Activated CD4-positive, alpha-beta T cell treated with anti-CD3 and anti-CD28 coated beads, Interleukin-2, Interleukin-4, amounts not matched to agents 100 ng/mL and 50 ng/mL, durations not matched to agents 16 hours and 8 hours (primary cell): ENCODE measurements around the gene LPIN2.
"Not testable (repeated sequence)": the region's sequence is repeated elsewhere in the genome, so short reads cannot be mapped to it uniquely, and the experiment has no call there.

Experiments used
- DNase-seq: peaks from one replicate; pipeline ENCODE4 v3.0.0-alpha.2; 2020; ENCODE audit warnings: low spot score

Gene LPIN2

DNA sequence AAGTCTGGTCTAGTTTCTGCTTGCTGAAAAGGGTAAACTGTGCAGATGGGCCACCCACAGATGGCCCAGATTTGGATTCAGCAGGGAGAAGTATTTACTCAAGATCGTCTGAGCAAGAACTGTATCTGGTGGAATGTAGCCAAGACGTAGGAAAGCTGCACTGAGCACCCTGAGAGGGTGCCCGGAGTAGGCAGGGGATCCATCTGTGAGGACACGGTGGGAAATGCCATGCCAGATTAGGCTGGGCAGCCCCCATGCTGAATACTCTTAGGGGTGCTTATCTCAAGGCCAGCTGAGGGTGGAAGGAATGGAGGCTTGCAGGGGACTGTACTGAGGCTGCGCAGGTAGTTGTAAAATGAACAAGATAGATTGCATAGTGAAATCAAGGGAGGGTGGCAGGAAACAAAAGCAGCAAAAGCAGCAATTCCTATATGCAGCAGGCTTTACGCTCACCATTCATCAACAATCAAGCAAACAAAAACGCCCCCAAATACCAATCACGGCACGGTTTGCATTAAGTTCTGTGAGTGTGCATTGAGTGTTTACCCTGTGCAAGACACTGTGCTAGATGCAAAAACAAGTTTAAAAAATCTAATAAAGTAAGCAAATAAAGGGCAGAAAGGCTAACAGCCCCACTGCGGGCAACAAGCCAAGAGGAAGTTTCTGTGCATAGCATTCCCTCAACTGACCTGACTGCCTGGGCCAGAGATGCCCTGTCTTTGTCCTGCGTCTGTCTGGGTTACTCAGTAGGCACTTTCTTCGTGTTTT is 32.2 kb upstream of the LPIN2 start:
- no peak for DNase-seq

DNA sequence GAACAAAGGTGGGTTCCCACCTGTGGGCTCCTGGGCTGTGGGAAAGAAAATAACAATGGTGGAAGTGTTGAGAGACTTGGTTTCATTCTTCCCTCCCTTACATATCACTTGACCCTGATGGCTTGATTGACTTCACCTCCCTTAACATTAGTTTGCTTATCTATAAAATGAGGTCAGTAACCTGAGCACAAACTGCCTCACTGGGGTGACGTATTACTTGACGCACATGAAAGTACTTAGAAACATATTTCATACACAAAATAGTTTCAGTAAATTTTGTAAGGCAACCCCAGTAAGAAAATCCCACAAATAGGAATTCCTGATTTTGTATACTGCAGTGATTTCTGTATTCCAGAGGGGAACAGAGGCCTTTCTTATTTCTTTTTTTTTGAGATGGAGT is 29.4 kb upstream of the LPIN2 start:
- DNase-seq, result no peak

DNA sequence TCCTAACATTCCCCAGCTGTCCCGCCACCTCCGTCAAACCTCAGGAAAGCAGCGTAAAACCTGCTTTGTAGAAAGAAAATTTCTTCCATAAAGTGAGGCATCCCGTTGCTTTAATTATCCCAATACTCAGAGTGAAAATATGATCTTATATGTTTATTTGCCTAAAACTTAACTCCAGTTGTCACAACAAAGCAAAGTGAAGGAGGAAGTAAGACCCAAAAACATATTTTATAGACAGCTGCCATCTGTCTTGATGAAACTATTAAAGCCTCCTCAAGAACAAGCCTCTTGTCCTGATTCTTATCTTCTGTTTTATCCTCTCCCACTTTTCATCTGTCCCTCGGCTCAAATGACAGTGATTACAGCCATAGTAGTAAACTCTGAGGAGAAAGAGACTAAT is 28.9 kb upstream of the LPIN2 start:
- DNase-seq, result no peak

DNA sequence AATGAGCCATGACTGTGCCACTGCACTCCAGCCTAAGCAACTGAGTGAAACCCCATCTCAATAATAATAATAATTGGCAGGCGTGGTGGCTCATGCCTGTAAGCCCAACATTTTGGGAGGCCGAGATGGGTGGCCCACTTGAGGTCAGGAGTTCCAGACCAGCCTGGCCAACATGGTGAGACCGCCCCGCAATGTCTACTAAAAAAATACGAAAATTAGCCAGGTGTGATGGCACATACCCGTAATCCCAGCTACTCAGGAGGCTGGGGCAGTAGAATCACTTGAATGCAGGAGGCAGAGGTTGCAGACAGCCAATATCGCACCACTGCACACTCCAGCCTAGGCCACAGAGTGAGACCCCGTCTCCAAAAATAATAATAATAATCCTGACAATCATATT is 27.9 kb upstream of the LPIN2 start:
- no peak for DNase-seq

DNA sequence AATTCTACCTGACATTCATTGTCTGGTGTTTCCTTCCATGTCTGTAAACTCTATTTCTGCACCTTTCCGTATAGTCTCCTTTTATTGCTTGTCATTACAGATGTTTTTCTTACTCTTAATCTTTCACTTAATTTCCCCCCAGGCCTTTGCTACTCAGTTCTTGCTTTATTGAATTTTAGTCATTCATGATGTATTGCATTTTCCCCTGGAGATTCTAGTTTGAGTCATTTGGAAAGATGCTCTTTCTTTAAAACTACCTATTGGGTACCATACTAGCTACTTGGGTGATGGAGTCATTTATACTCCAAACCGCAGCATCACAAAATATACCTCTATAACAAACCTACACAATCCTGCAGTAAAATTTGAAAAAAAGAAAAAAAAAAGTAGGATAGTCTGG is 27.2 kb upstream of the LPIN2 start:
- no peak for DNase-seq

DNA sequence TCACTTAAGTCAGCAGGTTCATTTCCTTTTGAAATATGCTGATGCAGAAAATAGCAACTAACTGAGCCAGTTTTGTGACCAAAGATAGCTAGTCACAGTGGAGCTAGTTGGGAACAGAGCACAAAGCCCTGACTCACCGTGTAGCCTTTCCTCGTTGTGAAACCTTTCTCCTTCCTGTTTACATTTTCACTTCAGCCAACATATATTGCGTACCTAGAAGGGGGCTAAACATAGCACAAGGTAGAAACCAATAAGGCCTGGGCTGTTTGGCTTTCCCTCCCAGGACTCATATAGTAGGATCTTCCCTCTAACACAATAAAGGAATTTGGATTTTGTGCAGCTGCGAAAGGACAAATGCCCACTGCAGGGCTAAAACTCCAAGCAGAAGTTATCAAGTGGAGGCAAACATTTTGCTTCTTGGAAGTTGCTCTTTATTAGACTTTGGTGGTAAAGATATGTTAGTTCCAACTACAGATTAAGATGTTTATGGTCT is 24.5 kb upstream of the LPIN2 start:
- DNase-seq, result peak; percentile 70

DNA sequence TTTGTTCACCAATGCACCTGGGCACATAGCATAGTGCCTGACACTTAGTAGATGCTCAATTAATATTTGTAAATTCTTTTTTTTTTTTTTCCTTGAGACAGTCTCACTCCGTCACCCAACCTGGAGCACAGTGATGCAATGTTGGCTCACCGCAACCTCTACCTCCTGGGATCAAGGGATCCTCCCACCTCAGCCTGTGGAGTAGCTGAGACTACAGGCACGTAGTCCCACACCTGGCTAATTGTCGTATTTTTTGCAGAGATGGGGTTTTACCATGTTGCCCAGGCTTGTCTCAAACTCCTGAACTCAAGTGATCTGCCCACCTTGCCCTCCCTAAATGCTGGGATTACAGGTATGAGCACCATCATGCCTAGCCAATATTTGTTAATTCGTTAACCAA is 23.2 kb upstream of the LPIN2 start:
- DNase-seq, result no peak

DNA sequence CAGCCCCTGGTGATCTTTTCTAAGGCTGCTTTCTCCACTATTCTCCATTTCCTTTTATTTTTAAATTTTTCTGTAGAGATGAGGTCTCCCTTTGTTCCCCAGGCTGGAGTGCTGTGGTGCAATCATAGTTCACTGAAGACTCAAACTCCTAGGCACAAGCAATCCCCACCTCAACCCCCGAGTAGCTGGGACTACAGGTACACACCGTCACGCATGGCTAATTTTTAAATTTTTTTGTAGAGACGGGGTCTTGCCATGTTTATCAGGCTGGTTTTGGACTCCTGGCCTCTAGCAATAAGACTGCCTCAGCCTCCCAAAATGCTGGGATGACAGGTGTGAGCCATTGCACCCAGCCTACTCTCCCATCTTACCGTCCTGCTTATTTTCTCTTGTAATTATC is 22.7 kb upstream of the LPIN2 start:
- DNase-seq, result no peak

DNA sequence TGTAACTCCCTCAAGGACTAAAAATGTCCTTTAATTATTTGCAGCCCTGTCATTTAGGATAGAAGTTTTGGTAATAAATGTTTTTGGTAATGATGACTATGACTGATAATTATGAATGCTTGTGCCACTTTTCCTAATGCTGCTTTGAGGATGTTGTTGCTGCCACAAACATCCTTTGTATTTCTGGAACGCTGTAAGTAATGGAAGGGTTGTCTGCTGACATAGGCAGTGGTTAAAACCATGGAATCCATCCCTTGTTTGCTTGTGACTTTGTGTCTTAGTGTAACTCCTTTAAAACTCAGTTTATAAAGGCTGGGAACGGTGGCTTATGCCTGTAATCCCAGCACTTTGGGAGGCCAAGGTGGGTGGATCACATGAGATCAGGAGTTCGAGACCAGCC is 19.8 kb upstream of the LPIN2 start:
- DNase-seq, result no peak

DNA sequence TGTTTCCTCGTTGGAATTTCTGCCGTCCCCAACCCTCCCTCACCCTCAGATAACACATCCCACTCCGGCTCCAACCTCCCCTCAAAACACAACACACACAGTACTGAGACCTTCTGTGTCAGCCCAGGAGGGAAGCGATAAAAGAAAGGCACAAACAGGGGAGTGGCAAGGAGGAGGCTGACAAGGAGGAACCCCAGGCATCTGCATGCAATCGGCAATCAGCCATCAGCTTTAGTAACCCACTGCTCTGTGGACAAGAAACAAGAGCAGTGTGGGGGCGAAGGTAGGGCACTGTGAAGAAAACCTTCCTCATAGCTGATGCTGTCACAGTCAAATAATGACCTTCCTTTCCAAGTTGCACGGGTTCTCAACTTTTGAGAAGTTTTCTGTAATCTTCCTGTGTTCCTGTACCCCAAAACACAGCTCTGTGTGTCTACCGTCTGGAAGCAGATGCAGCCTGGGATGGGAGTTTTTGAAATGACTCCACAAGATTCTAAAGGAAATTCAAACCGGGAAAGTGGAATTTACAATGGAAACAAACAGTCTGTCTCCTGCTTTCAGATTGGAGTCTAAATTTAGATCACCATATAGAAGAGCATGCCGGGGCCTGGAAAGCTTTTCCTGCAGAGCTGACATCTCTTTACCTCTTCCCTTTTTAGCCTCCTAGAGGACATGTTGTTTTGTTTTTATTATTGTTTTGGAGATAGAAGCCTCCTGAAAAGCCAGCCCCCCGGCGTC is 16.4 kb upstream of the LPIN2 start:
- DNase-seq, result no peak

DNA sequence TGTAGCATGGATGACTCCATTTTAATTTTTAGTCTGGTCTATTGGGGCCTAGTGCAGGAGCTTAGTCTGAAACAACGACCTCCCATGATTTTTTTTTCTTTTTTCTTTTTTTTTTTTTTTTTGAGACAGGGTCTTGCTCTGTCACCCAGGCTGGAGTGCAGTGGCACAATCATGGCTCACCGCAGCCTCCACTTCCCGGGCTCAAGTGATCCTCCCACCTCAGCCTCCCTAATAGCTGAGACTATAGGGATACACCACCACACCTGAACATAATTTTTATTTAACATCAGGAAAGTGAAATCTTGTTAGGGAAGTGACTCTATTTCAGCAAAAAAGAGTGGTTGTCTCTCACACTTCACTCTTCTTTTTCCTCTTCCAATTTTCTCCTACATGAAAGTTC is 15.2 kb upstream of the LPIN2 start:
- DNase-seq, result not testable (repeated sequence)

DNA sequence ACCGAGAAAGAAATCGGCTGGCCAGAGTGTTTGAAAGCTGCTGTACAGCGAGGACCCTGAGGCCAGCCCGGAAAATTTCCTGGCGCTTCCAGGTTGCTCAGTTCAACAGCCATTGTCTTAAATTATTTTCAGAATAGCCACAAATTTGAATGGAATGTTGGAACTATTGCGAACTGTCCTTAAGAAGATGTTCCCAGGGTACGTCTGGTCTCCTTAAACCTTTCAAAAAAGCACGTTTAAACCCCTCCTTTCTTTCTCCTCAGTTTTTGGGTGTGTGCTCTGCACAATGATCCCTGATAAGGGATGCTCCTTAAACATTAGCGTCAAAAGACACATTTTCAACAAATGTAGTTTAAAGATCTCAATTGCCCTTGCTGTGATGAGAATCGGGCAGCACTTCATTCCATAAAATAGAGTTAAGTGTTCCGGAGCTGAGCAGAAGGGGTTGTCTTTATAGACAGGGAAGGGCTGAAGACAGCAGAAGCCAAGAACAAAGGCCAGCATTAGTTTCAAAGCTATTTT is 14.5 kb upstream of the LPIN2 start:
- no peak for DNase-seq

DNA sequence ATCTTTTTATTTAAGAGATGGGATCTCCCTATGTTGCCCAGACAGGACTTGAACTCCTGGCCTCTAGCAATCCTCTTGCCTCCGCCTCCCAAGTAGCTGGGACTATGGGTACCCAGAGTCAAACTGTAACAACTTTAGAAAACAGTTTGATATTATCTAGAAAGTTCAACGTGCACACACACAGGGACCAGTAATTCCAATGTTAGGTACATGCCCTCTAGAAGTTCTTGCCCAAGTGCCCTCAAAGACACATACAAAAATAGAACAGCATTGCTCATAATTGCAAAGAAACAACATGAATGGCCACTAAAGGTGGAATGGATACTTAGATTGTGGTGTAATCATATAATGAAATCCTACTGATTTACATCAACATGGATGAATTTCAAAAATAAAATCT is 12.6 kb upstream of the LPIN2 start:
- DNase-seq, result no peak

DNA sequence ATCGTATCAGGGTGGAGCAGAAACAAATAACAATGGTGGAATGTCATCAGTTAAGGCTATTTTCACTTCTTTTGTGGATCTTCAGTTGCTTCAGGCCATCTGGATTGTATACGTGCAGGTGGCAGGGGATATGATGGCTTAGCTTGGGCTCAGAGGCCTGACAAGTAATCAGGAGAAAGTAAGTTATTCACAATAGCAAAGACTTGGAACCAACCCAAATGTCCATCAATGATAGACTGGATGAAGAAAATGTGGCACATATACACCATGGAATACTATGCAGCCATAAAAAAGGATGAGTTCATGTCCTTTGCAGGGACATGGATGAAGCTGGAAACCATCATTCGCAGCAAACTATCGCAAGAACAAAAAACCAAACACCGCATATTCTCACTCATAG is 10.7 kb upstream of the LPIN2 start:
- DNase-seq, result not testable (repeated sequence)

DNA sequence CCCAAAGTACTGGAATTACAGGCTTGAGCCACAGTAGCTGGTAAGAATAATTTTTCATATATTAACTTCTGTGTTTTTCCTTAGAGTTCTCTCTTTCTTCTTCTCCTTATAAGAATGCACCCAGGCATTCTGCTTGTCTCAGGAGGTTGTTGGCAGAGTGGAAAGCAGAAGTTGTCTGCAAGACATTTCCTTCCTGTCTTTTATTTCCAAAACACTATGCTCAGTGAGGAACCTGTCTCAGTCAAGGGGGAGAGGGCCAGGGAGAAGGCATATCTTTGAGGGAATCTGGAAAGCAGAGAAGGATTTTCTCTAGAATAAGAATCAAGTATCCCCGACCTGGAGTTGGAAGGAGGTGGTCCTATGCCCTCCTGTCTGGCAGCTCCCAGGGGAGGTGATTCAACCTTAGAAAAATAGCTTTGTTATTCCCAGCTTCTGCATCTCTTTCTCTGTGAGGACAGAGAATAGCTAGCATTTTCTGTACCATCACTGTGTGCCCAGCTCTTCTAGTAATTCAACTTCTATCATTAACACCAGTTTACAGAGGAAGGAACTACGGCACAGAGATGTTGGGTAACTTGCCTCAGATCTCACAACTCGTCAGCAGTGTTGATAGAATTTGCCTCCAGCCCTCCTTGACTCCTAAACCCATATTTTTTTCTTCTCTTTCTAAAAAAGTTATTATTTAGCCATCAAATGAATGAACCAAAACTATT is 3.8 kb upstream of the LPIN2 start:
- no peak for DNase-seq

DNA sequence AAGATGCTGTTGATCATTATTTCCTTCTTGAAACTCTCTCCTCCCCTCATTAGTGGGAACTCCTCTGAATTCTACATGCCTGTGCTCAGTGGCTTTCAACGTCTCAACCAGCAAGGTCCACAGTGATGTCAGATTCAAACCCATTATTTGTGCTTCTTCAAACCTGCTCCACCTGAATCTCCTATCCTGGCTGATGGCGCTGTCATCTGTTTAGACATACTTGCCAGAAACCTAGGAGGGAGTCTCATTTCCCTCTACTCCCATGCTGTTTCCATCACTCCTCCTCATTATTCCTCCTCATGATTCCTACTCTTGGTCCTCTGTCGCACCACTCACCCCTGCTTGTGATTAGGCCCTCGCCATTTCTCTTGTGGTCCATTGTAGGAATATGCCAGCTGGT is 2.9 kb upstream of the LPIN2 start:
- DNase-seq, result no peak

DNA sequence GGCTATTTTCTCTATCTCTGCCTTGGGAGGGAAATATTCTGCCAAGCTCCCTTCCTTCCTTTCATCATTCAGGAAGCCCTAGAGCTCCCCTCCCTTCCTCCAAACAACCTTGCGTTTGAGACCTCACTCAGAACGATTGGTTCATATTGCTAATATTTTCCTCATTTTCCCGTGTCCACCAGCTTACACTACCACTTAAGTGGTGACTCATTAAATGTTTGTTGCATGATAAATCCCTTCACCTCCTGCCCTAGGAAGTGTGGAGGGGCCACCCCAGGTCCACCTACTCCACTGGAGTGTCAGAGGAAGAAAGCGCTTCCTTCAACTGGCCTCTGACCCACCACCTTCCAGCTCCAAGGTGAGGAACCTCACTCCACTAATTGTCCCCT is 2.3 kb upstream of the LPIN2 start:
- no peak for DNase-seq

DNA sequence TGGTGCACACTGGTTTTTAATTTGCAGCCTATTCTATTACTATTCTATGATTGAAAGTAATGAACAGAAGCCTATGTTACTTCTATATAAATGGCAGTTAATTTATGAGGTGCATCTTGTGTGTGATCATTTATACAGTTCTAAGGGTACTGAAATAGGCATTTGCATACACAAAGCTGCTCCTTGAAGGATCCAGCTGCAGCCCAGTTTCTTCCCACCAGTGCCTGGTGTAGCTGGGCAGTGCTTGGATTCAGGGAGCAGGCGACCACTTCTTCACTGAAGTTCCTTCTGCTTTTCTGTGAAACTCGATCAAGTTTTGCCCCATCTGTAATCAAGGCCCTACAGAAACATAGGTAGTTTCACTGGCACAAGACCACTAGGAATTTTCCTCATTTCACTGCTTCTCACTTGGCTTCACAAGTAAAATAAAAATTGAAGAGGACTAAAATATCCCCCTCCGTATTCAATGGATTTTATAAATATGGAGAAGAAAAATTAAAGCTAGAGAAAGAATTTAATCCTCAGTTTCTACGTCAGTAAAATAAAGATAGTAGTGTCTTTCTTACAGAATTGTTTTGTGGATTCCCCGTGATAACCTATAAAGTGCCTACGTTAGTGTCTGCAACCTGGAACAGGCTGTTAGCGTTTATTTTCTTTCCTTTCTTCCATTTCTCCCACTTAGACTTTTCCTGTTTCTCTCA is 1.7 kb upstream of the LPIN2 start:
- no peak for DNase-seq

DNA sequence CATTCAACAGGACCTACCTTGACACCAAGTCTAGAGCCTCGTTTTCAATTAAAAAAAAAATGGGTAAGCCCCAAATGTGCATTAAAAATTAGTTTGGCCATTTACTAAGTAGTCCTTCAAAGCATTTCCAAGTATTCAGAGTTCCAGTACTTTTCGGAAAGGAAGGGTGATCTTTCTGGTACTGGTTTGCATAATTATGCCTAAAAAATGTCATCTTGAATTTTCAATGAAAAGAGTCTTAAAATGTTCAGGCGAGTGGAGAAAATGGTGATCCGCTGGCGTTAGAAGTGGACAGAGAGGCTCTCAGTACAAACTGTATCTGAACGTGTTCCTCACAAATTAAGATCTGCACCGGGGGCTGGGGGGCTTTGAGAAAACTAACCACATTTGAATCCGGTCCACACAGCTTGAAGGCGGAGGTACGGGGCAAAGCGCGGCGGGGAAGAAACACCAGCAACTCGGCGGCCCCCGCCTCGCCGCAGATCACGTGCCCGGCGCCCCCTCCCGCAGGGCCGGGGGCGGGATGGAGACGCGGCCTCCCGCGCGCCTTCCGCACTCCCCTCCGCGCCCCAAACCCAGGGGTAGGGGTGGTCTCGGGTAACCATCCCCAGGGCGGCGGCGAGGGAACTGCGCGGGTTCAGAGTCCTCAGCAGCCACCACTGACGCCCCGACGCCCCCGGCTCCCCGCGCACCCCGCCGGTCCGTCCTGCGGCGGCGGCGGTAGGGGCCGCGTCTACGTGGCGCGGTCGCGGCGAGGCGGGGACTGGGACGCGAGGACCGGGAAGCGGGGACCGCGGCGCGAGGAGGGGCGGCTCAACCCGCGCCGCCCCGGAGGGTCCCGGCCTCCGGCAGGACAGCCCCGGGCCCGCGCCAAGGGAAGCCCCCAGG is 564 bp downstream of the LPIN2 start:
- DNase-seq, result peak; percentile 29

DNA sequence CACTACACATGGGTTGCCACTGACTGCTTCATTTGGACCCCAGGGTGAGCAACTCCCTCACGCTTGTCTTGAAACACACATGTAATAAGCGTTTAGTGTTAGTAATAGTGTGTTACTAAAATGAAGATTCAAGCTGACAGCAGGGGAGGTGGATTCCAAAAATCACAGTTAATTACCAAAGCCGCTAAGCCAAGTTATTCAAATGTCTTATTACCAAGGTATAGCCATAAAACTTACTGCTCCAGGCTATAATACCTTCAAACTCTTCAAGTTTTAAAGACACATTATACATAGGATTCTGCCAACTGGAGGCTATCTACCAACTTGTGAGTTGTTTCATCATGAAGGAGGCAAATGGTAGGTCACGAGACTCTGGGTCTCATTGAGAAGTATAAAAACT is 2.9 kb downstream of the LPIN2 start:
- DNase-seq, result no peak

DNA sequence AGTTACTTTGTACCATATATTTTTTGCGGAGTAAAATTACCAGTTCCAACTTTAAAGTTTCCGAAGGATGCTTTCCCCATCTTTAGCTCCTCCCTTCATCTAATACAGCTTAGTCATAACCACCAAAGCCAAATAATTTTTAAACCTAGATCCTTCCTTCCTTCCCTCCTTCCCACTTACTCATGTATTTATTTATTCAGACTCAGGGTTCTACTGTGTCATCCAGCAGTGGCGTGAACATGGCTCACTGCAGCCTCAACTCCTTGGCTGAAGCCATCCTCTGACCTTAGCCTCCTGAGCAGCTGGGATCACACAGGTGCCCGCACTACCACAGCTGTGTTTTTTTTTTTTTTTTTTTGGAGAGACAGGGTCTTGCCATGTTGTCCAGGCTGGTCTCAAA is 4.4 kb downstream of the LPIN2 start:
- DNase-seq, result no peak
